IMR-90 (cell line): Measurements from ENCODE around the gene DSE.

Experiments used
- BHLHE40 ChIP-seq: fragments of 150-350 bp; IDR thresholded peaks from 2 replicates; pipeline ENCODE4 v1.6.1; 2016; ENCODE audit warnings: mild to moderate bottlenecking, low read depth, low read length
- CEBPB ChIP-seq: IDR thresholded peaks from 2 replicates; pipeline ENCODE4 v1.6.1; 2012; ENCODE audit warnings: low read depth, low read length, improper control_type of control experiment
- CHD1 ChIP-seq: IDR thresholded peaks from 2 replicates; pipeline ENCODE4 v1.6.1; 2012; ENCODE audit warnings: low read depth, low read length, improper control_type of control experiment
- FOS ChIP-seq: fragments of 150-350 bp; IDR thresholded peaks from 2 replicates; pipeline ENCODE4 v1.6.1; 2016; ENCODE audit warnings: low read depth, low read length
- MXI1 ChIP-seq: IDR thresholded peaks from 2 replicates; pipeline ENCODE4 v1.6.1; 2012; ENCODE audit warnings: low read depth, mild to moderate bottlenecking, low read length, moderate library complexity, borderline replicate concordance
- NFE2L2 ChIP-seq: fragments of 150-350 bp; IDR thresholded peaks from 2 replicates; pipeline ENCODE4 v1.6.1; 2016; ENCODE audit warnings: low read depth, mild to moderate bottlenecking, low read length
- POLR2A ChIP-seq: IDR thresholded peaks from 2 replicates; pipeline ENCODE4 v1.6.1; 2012; ENCODE audit warnings: mild to moderate bottlenecking, low read depth, low read length
- RAD21 ChIP-seq: IDR thresholded peaks from 2 replicates; pipeline ENCODE4 v1.6.1; 2012; ENCODE audit warnings: low read length, improper control_type of control experiment
- RFX5 ChIP-seq: IDR thresholded peaks from 2 replicates; pipeline ENCODE4 v1.8.0; 2012; ENCODE audit warnings: low read depth, mild to moderate bottlenecking, low read length, moderate library complexity
- TF ChIP-seq, protein P1 (sequence below): conservative IDR thresholded peaks from 2 replicates; pipeline ENCODE4 v1.5.1; 2012; ENCODE audit warnings: mild to moderate bottlenecking, low read depth, low read length, improper control_type of control experiment
- TF ChIP-seq, protein P2 (sequence below): fragments of 150-350 bp; IDR thresholded peaks from 2 replicates; pipeline ENCODE4 v1.6.1; 2016; ENCODE audit warnings: low read depth, mild to moderate bottlenecking, low read length, moderate library complexity, borderline replicate concordance

DNA sequence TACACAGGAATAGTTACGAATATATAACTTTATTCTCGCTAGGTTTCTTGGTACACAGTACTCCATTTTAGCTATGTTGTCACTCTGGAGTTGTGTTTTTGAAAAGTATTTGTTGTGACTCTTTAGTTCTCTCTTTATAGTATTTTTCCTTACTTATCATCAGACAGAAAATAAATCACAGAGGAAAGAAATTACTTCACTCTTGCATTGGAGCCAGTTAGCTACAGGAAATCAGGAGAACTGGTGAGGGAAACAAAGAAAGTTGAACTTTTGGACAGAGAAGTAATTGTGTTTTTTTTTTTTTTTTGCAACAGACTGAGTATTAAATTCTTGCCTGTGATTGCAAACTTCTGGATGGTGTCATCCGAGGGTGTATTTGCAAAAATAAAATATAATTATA is 33.9 kb downstream of the DSE start:
- TF ChIP-seq, protein P1, sequence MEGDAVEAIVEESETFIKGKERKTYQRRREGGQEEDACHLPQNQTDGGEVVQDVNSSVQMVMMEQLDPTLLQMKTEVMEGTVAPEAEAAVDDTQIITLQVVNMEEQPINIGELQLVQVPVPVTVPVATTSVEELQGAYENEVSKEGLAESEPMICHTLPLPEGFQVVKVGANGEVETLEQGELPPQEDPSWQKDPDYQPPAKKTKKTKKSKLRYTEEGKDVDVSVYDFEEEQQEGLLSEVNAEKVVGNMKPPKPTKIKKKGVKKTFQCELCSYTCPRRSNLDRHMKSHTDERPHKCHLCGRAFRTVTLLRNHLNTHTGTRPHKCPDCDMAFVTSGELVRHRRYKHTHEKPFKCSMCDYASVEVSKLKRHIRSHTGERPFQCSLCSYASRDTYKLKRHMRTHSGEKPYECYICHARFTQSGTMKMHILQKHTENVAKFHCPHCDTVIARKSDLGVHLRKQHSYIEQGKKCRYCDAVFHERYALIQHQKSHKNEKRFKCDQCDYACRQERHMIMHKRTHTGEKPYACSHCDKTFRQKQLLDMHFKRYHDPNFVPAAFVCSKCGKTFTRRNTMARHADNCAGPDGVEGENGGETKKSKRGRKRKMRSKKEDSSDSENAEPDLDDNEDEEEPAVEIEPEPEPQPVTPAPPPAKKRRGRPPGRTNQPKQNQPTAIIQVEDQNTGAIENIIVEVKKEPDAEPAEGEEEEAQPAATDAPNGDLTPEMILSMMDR = no peak
- no peak for TF ChIP-seq POLR2A
- TF ChIP-seq, protein P2, sequence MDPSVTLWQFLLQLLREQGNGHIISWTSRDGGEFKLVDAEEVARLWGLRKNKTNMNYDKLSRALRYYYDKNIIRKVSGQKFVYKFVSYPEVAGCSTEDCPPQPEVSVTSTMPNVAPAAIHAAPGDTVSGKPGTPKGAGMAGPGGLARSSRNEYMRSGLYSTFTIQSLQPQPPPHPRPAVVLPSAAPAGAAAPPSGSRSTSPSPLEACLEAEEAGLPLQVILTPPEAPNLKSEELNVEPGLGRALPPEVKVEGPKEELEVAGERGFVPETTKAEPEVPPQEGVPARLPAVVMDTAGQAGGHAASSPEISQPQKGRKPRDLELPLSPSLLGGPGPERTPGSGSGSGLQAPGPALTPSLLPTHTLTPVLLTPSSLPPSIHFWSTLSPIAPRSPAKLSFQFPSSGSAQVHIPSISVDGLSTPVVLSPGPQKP = no peak
- TF ChIP-seq NFE2L2 = no peak
- no peak for TF ChIP-seq BHLHE40
- no peak for TF ChIP-seq CHD1
- TF ChIP-seq FOS = no peak
- TF ChIP-seq RAD21 = no peak
- no peak for TF ChIP-seq MXI1
- no peak for TF ChIP-seq RFX5
- no peak for TF ChIP-seq CEBPB
